HuH-7.5 (cell line): ENCODE data around the gene FRMD5.
"Not testable (repeated sequence)": the region's sequence is repeated elsewhere in the genome, so short reads cannot be mapped to it uniquely, and the experiment has no call there.

ENCODE experiments used
- DNase-seq: peaks from one replicate; pipeline ENCODE4 v3.0.0; 2011; ENCODE audit warnings: low spot score

Gene FRMD5

DNA sequence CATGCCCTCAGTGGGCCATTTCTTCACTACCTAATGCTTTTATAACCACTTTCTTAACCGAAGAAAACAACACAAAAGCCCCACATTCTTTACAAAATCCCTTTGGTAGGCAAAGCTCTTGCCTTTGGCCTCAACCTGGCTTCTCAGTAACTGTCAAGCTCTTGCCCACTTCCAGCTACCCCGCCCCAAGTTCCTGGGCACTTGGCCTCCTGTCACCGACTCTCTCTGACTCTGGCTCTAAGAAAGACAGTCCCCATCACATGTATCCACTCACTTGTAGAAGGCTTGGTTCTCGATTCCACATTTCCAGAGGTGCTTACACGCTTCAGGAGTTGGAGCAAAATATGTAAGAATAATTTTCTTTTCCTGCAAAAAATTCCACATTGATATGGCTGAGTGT, 307.2 kb downstream of the FRMD5 start:
- no peak for DNase-seq

DNA sequence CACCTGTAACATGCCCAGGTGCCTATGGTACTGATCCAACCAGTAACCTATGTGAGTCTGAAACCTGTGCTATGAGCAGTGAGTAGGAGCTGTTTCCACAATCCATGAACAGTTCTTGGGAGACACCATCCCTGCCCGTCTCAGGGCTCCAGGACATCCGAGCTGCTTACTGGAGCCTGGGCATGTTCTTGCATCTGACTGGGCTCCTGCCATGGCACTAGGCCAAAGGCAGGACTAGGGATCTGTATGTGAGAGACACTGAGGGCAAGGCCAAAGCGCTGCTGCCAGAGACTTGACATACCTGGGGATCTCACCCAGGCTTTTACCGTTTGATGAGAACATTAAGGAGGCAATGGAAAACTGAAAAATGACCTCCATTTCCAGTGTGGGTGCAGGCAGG, 308.5 kb downstream of the FRMD5 start:
- DNase-seq = no peak

DNA sequence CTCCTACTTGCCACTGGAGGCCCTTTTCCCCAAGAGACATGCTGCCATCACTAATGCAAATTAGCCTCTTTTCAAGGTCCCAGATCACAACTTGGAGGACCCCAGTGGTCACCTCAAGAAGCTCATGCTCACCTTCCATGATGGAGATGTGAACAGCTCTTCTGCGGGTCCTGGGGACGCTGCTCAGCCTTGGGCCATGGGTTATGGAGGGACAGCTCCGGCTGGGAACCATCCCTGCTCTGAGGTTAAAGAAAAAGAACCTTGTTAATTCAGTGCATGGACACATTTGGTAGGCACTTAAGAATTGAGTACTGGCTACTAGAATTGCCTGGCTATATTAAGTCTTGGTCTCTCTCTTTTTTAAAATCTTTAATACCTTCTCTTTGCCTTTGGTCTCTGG, 311.5 kb downstream of the FRMD5 start:
- DNase-seq = no peak

DNA sequence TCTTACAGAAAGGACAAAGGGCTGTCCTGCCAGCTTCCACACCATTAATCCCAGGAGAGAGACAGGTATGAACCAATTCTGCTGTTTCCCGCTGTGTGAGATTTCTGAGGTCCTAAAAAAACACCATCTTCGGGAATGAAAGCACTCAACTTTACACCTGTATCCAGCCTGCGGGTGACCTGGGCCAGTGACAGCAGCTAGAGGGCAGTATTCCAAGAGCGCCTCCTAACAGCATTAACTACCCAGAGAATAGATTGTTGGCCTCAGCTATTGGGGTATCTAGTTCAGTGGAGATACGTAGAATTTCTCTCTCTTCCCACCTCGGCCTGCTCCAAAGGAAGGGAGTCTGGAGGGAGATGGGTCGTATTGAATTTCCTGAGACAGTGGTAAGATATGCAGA, 313.1 kb downstream of the FRMD5 start:
- DNase-seq = no peak

DNA sequence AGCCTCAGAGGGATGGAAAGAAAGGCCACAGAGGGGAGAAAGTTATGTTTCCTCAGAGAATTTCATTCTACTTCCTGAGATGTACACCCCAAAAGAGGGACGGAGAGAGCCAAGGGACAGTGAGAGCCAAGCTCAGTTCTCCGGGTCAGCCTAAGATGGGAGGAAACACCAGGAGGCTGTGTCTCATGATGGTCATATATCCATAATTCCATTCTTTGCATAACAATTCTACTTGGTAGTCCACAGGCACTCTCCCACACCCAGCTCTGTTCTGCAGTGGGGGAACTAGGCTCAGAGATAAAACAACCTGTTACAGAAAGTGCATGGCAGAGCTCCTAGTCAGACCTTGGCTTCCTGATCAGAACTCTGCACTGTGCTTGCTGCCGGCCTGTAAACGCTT, 313.8 kb downstream of the FRMD5 start:
- DNase-seq = no peak

DNA sequence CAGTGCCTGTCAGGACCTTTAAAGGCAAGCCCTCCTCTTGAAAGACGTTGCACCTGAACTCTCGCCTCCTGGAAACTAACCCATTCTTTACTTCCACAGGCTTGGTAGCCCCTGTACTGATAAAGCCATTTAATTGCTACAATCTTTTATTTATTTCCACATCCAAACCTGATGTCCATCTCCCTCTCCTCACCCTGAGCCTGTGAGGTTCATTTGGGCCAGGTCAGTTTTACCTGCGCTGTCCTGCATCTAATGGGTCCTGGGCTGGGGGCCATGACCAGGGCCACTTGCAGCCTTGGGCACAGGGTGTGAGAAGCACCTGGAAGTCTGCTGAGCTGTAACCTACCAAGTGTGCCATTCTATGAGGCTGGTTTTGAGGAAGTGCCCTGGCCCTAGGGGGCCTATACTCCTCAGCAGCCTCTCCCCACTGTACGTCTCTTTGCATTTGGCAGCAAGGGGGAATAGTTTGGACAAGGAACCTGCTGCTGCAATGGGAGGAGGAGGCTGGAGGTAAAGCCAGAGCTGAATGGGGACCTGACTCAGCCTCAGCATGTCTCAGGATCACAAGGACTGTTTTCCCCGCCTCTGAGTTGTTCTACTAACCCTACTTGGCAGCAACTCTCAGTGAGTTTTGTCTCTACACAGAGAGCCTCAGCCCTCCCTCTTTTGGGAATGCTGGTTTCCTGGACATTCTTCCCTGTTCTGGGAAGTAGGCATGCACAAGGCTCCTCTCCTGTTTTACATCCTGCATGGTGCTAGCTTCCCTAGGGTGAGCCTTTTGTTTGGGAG, 314.5 kb downstream of the FRMD5 start:
- DNase-seq = no peak

DNA sequence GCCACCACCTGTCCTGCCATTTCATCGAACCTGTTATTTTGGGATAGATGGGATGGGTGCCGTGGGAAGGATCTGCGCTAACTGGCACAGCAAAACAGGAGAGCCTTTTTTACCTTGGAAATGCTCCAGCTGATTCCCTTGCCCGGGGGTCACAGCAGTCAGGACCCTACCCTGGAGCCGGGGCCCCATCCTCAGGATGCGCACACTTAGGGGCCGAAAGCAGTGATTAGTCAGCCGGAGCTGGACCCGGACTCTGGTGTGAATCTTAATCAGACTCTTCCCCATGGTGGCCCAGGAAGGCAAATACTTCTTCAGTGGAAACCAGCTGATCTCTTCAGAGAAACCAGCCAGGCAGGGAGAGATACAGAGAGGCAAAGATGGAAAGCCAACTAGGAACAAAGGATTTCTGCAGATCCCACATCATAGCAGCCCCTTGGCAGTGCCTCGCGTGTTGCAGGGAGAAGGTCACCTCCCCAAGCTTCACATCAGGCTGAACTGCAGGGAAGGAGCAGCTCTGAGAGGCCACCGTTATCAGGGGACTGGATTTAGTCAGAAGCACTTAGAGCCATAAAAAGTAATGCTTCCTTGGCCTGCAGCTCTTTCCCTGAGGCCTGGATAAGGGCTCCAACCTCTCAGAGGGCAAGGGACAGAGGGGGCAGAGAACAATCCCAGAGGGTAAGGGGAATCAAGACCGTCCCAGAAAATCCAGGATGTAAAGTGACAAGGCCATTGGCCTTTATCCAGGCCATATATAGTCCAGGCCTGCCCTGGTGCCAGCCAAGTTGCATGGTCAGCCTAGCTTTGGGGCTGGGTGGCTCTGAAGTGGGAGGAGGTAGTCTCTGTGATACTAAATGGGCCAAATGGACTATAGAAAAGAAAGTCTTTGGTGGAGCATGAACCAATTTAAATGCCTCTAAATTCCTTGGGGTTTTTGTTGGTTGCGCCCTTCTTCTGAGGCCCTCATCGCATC, 315.4 kb downstream of the FRMD5 start:
- no peak for DNase-seq

DNA sequence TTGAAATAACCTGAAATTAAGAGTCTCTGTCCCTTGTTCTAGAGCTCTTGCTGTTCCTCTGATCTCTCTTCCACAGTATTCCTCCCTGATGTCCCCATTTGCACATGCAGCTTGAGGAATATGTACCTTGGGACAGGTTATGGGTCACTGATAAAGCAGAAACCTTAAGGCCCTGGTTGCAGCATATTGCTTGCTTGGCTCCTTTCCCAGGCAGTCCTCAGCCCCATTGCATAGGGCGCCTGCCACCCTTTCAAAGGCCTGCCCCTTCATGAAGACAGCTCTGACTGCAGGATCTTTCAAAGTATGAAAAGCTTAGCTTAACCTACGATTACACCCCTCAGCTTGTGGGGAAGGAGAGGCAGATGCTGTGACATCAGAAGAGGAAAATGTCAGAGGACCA, 316.6 kb downstream of the FRMD5 start:
- no peak for DNase-seq

DNA sequence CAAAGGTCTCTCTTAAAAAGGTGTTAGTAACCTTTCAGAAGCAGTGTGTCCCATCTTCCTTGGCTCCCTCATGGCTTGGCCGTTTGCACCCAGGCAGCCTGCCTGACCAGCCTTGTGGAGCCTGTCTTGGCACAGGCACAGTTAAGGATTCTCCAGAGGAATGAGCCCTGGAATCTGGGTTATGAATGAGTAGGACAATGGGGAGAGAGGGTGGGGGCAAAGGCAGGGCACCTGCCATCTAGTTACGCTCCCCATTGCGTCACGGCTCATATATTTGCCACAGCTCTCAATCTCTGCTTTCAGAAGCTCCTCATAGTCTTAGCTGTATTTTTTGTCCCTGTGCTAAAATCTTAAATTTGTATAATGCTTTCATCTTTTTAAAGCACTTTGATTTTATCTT, 317.7 kb downstream of the FRMD5 start:
- no peak for DNase-seq

DNA sequence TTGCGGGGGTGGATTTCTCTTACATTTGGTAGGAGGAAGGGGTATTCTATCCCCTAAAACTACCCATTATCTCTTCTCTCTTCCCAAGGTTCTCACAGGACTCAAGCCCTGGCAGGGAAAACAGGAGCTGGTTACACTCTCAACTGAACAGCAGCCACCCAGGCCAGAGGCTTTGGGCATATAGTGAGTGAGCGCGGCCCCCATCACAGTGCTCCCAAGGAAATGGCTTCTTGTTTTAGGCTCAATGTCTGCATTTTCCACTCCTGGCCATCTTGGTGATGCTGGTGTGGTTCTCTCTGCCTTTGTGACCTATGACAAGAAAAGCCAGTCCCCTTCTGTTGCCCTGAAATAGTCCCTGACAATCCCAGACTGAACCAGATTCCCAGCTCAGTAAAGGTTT, 318.2 kb downstream of the FRMD5 start:
- DNase-seq = no peak

DNA sequence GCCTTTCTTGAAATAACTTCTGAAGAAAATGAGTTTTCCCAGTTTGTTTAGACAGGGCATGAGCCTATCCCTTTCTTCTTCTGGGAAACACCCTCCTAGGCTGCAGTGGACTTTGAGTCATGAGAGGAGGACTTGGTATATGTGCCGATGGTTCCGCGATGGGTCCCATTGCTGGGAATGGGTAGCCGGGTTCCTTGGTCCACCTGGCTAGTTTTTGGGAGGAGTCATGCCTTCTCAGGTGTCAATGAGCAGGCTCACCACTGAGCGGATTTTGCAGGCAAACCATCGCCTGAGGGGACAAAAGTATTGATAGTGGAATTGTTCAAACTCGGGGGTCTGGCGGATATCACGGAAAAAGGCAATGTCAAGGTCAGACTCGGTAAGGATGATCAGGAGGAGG, 321.4 kb downstream of the FRMD5 start:
- DNase-seq = no peak

DNA sequence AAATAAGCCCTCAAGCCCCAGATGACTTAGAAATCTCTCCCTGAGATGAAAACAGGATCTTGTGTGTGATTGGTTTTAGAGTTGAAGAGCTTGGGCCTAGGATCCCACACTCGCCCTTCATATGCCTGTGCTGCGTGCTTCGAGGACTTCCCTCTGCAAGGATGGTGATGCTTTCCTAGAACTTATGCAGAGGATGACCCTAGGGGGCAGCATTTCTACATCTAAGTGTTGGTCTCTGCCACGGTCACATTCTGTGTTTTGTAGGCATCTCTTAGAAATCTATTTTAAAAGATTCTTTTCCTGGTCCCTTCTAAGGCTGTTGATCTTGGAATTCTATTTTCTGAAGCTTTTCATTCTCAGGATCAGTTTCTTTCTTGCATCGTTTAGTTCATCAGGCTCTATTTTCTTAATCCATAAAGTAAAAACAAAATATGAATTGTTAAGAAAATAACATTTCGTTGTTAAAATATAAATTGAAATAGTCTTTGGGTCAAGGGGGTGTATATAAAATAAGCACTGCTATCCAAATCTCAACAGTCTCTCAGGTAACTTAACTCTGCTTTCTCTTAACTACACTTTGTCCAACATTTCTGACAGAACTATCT, 322.6 kb downstream of the FRMD5 start:
- peak; percentile 34 for DNase-seq

DNA sequence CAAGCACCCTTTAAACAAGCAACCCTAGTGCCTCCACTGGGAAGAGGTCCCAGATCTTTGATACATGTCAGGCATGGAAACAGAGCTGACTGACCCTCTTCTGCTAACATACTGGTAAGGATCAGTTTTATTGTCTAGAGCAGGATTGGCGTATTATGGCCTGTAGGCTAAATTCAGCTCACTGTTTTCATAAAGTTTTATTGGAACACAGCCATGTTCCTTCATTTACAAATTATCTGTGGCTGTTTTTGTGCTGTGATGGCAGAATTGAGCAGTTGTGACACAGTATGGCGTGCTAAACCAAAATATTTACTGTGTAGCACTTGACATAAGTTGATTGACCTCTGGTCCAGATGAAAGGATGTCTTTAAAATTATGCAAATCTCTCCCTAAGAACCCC, 323.2 kb downstream of the FRMD5 start:
- DNase-seq = no peak

DNA sequence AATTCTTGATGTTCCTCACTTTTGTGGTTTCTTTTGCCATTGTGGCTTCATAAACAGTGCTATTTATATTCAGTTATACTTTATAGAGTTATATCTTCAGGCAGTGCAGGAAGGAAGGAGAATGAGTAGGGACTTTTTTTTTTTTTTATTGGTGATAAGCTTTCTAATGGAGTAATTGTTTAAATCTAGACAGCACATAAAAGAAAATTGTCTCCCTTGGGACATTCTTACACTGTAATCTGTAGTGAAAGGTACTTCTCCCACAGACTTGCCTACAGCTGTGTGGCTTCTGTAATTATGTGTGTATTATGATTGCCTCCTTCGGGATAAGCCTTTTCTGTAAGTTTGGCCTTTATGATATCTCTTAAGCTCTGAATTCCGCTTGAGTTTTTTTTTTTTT, 326.7 kb downstream of the FRMD5 start:
- no peak for DNase-seq

DNA sequence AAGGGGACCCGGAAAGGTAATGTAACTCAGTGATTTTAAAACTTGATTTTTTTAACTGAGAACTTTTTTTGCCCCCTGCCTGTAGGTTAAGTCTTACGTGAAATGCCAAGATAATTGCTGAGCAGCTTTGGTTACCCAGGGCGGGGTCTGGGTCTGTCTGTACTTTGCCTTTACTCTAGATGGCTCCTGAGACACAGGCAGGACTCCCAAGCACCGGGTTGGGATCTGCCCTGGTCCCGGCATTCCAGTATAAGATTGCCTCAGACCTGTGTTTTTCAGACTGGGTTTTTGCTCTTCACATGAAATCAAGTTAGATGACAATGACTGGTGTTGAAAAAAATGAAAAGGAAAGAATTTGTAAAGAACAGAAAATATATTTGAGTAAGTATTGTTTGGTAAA, 328.0 kb downstream of the FRMD5 start:
- DNase-seq = no peak

DNA sequence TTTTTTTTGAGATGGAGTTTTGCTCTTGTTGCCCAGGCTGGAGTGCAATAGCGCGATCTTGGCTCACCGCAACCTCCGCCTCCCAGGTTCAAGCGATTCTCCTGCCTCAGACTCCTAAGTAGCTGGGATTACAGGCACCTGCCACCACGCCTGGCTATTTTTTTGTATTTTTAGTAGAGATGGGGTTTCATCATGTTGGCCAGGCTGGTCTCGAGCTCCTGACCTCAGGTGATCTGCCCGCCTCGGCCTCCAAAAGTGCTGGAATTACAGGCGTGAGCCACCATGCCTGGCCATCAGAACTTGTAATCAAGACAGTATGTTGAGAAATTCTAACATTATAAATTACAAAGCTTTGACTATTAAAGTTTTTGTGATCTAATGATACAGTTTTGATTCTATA, 328.4 kb downstream of the FRMD5 start:
- not testable (repeated sequence) for DNase-seq

DNA sequence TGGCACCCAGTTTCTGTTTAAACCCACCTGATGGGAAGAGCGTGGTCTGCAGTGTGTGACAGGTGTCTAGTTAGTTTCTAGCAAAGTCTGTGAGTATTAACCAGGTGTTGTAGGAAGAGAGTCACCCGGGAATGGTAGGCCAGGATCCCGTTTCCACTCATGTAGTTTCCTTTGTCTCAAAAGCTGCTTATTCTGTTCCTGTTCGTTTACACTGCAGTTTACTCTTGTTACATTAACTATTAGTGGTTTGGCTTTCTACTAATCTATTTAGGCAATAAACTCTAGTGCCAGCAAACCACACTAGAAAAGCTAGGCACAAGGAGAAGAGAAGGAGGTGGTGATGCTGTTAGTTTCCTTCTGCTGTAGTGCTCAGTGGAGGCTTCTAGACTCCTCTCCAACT, 335.5 kb downstream of the FRMD5 start:
- DNase-seq = no peak

DNA sequence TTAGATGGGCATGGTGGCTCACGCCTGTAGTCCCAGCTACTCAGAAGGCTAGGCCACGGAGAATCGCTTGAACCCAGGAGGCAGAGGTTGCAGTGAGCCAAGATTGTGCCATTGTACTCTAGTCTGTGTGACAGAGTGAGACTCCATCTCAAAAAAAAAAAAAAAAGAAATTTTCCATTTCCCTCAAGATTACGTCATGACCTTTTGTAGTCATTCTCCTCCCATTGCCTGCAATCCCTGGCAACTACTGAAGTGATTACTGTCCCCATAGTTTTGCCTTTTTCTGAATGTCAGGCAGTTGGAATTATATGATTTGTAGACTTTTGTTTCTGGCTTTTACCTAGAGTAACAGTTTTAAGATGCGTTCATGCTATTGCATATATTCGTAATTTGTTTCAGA, 340.3 kb downstream of the FRMD5 start:
- no peak for DNase-seq

DNA sequence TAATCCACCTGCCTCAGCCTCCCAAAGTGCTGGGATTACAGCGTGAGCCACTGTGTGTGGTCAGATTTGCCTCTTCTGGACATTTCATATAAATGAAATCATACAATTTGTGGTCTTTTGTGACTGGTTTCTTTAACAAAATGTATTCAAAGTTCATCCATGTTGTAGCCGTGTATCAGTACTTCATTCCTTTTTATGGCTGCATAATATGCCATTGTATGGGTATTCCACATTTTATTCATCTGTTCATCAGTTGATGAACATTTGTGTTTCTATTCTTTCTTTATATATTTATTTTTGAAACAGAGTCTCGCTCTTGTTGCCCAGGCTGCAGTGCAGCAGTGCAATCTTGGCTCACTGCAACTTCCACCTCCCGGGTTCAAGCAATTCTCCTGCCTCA, 342.5 kb downstream of the FRMD5 start:
- no peak for DNase-seq

DNA sequence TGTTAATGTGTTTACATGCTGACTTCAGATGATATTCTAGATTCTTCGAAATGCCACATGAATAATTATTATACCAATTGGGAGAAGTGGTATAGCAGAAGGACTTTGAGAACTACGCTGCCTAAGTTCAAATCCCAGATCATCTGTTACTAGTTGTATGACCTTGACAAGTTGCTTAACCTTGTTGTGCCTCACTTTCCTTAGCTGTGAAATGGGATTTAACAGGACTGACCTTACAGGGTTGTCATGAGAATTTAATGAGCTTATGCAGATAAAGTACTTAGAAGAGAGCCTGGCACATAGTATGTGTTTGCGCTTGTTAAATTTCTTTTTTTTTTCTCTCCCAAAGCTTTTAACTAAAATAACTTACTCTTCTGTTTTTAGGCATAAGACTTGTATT, 343.8 kb downstream of the FRMD5 start:
- no peak for DNase-seq

DNA sequence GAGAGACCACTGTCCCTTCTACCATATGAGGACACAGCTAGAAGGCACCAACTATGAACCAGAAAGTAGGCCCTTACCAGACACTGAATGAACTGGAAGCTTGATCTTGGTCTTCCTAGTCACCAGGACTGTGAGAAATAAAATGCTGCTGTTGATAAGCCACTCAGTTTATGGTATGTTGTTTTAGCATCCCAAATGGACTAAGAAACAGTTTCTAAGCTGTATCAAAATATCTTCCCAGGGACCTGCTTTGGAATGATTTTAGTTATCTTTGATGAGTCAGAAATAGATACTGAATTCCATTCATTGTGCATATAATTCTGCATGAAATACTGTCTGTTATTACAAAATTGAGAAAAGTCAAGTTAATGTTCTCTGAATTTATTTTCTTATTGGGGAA, 349.6 kb downstream of the FRMD5 start:
- DNase-seq = no peak

DNA sequence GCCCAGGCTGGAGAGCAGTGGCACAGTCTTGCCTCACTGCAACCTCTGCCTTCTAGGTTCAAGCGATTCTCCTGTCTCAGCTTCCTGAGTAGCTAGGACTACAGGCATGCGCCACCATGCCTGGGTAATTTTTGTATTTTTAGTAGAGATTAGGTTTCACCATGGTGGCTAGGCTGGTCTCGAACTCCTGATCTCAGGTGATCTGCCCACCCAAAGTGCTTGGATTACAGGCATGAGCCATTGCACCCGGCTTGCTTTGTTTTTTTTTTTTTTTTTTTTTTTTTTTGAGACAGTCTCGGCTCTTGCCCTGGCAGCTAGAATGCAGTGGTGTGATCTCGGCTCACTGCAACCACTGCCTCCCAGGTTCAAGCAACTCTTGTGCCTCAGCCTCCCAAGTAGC, 362.6 kb downstream of the FRMD5 start:
- DNase-seq = not testable (repeated sequence)

DNA sequence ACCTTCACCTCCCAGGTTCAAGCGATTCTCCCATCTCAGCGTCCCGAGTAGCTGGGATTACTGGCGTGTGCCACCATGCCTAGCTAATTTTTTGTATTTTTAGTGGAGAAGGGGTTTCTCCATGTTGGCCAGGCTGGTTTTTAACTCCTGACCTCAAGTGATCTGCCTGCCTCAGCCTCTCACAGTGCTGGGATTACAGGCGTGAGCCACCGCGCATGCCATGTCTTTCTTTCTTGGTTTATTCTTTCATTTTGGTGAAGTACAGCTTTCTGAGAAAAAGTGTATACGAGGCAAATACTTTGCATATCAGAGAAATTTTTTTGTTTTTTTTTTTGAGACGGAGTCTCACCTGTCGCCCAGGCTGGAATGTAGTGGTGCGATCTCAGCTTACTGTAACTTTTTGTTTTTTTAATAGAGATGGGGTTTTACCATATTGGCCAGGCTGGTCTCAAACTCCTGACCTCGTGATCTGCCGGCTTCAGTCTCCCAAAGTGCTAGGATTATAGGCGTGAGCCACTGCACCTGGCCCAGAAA, 363.5 kb downstream of the FRMD5 start:
- not testable (repeated sequence) for DNase-seq
